Neural progenitor cell (in vitro differentiated cells): ENCODE results near the gene SH3GLB1. TPM values are rescaled to one million over a fixed set of nuclear protein-coding genes. Genes with fewer than 3 reads are reported as not detected.

Source experiments
- DNase-seq: peaks from one replicate; pipeline ENCODE4 v3.0.0-alpha.2; 2016; ENCODE audit warnings: low spot score
- H2AFZ ChIP-seq: fragments of 200-600 bp; sonication (generic); replicated peaks from 2 replicates; pipeline ENCODE4 v1.6.1; 2016; ENCODE audit warnings: antibody characterized with exemption
- H3F3A ChIP-seq: fragments of 200-600 bp; sonication (generic); 2 replicates; pipeline ENCODE4 v1.6.1; 2016; ENCODE audit warnings: antibody characterized with exemption, low read depth
- H3K27ac ChIP-seq: fragments of 200-600 bp; sonication (generic); 2 replicates; pipeline ENCODE4 v1.5.1; 2016; ENCODE audit warnings: mild to moderate bottlenecking
- H3K27me3 ChIP-seq: fragments of 200-600 bp; sonication (generic); 2 replicates; pipeline ENCODE4 v1.6.1; 2016; ENCODE audit warnings: mild to moderate bottlenecking, moderate library complexity
- H3K36me3 ChIP-seq: fragments of 200-600 bp; sonication (generic); 2 replicates; pipeline ENCODE4 v1.5.1; 2016
- H3K4me1 ChIP-seq: fragments of 200-600 bp; sonication (generic); 2 replicates; pipeline ENCODE4 v1.6.1; 2016; ENCODE audit warnings: mixed run types
- H3K4me2 ChIP-seq: fragments of 200-600 bp; sonication (generic); 2 replicates; pipeline ENCODE4 v1.6.1; 2016
- H3K4me3 ChIP-seq: fragments of 200-600 bp; sonication (generic); 2 replicates; pipeline ENCODE4 v1.5.1; 2016
- H3K79me2 ChIP-seq: fragments of 200-600 bp; sonication (generic); 2 replicates; pipeline ENCODE4 v1.6.1; 2016; ENCODE audit warnings: low read depth
- H3K9ac ChIP-seq: fragments of 200-600 bp; sonication (generic); 2 replicates; pipeline ENCODE4 v1.6.1; 2016
- H3K9me3 ChIP-seq: fragments of 200-600 bp; sonication (generic); 2 replicates; pipeline ENCODE4 v1.5.1; 2016; ENCODE audit warnings: low read depth
- H4K20me1 ChIP-seq: fragments of 200-600 bp; sonication (generic); 2 replicates; pipeline ENCODE4 v1.6.1; 2016; ENCODE audit warnings: low read depth
- H3K27ac Mint-ChIP-seq: 3 replicates; pipeline ENCODE4 v1.8.0; 2021; ENCODE audit warnings: mixed read lengths
- H3K27me3 Mint-ChIP-seq: 2 replicates; pipeline ENCODE4 v1.8.0; 2022; ENCODE audit warnings: low read depth, mild to moderate bottlenecking, inconsistent platforms, moderate library complexity, mixed read lengths; ENCODE audit not compliant: insufficient read depth
- H3K36me3 Mint-ChIP-seq: 3 replicates; pipeline ENCODE4 v1.8.0; 2021; ENCODE audit warnings: mixed read lengths
- H3K4me1 Mint-ChIP-seq: 3 replicates; pipeline ENCODE4 v1.8.0; 2021; ENCODE audit warnings: mixed read lengths
- H3K4me3 Mint-ChIP-seq: 3 replicates; pipeline ENCODE4 v1.8.0; 2021; ENCODE audit warnings: mild to moderate bottlenecking, moderate library complexity, mixed read lengths
- H3K9me3 Mint-ChIP-seq: 3 replicates; pipeline ENCODE4 v1.8.0; 2020; ENCODE audit warnings: mixed read lengths
- EZH2 ChIP-seq: fragments of 200-600 bp; sonication (generic); IDR thresholded peaks from 2 replicates; pipeline ENCODE4 v1.6.1; 2017; ENCODE audit warnings: antibody characterized with exemption, mild to moderate bottlenecking, moderate library complexity
- EZH2phosphoT487 ChIP-seq: fragments of 200-600 bp; sonication (generic); IDR thresholded peaks from 2 replicates; pipeline ENCODE4 v1.6.1; 2017; ENCODE audit warnings: antibody characterized with exemption
- total RNA-seq: library from RNA; depleted of rRNA; stranded (reverse); fragments of >200 nt; gene quantifications from 2 replicates; pipeline ENCODE4 v1.2.3, GENCODE V29; 2015; ENCODE audit warnings: low replicate concordance
- TF ChIP-seq, protein P1 (sequence below): fragments of 200-600 bp; sonication (generic); IDR thresholded peaks from 2 replicates; pipeline ENCODE4 v1.5.1; 2017; ENCODE audit warnings: antibody characterized with exemption, mild to moderate bottlenecking

The SH3GLB1 gene
- total RNA-seq, 1 donor from 2014 or later = 28.5 TPM

DNA sequence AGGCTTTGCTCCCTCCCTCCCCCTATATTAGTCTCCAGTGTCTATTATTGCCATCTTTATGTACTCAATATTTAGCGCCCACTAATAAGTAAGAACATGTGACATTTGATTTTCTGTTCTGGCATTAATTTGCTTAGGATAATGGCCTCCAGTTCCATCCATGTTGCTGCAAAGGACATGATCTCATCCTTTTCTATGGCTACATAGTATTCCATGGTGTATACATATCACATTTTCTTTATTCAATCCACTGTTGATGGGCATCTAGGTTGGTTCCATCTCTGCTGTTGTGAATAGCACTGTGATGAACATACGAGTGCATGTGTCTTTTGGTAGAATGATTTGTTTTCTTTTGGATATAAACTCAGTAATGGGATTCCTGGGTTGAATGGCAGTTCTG, 61.3 kb downstream of the SH3GLB1 start:
- no peaks in the 10 kb centered on the region for H3K36me3 ChIP-seq
- Mint-ChIP-seq H3K27ac (no peak overlapping the region), H3K9me3 (peaks cover 3% of the 10 kb centered on the region), H3K36me3 (no peaks in the 10 kb centered on the region), H3K4me3 (no peak overlapping the region), H3K4me1 (no peaks in the 10 kb centered on the region), H3K27me3 (peaks cover 6% of the 10 kb centered on the region)
- no peaks in the 10 kb centered on the region for H3K79me2 ChIP-seq
- no peaks in the 10 kb centered on the region for H3K27me3 ChIP-seq
- no peaks in the 10 kb centered on the region for H3K9me3 ChIP-seq
- no peak for TF ChIP-seq EZH2
- TF ChIP-seq EZH2phosphoT487 = no peak
- TF ChIP-seq, protein P1, sequence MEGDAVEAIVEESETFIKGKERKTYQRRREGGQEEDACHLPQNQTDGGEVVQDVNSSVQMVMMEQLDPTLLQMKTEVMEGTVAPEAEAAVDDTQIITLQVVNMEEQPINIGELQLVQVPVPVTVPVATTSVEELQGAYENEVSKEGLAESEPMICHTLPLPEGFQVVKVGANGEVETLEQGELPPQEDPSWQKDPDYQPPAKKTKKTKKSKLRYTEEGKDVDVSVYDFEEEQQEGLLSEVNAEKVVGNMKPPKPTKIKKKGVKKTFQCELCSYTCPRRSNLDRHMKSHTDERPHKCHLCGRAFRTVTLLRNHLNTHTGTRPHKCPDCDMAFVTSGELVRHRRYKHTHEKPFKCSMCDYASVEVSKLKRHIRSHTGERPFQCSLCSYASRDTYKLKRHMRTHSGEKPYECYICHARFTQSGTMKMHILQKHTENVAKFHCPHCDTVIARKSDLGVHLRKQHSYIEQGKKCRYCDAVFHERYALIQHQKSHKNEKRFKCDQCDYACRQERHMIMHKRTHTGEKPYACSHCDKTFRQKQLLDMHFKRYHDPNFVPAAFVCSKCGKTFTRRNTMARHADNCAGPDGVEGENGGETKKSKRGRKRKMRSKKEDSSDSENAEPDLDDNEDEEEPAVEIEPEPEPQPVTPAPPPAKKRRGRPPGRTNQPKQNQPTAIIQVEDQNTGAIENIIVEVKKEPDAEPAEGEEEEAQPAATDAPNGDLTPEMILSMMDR = no peak
- no peak overlapping the region for H3K4me3 ChIP-seq
- DNase-seq = no peak
- H2AFZ ChIP-seq = no peak overlapping the region
- H4K20me1 ChIP-seq = no peaks in the 10 kb centered on the region
- H3K4me2 ChIP-seq = no peak overlapping the region
- peaks cover 9% of the 10 kb centered on the region for H3K4me1 ChIP-seq
- no peak overlapping the region for H3K27ac ChIP-seq
- H3F3A ChIP-seq = no peaks in the 10 kb centered on the region
- H3K9ac ChIP-seq = no peak overlapping the region

DNA sequence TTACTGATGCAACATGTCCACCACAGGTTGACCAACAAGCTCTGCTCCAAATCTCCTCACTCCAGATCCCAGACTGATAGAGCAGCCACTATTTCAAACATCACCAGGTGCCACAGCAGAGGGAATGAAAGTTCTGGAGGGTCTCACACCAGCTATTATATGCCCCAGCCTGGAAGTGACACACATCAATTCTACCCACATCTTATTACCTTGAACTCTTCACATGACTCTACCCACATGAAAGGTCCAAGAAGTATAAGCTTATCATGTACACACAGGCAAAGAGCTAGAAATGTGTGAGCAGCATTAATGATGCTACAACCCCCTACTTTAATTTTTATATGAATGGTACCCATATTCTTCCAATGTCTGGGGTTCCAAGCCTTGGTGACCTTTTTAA, 64.2 kb downstream of the SH3GLB1 start:
- H2AFZ ChIP-seq = no peak overlapping the region
- no peaks in the 10 kb centered on the region for H4K20me1 ChIP-seq
- H3K79me2 ChIP-seq = no peaks in the 10 kb centered on the region
- TF ChIP-seq, protein P1 = no peak
- TF ChIP-seq EZH2 (no peak), EZH2phosphoT487 (no peak)
- Mint-ChIP-seq H3K27me3 (peaks cover 6% of the 10 kb centered on the region), H3K9me3 (peaks cover 3% of the 10 kb centered on the region), H3K4me3 (no peak overlapping the region), H3K36me3 (no peaks in the 10 kb centered on the region), H3K27ac (no peak overlapping the region), H3K4me1 (peaks cover 2% of the 10 kb centered on the region)
- no peak overlapping the region for H3K27ac ChIP-seq
- DNase-seq = no peak
- no peak overlapping the region for H3K4me3 ChIP-seq
- no peak overlapping the region for H3K4me2 ChIP-seq
- H3K36me3 ChIP-seq = no peaks in the 10 kb centered on the region
- no peak overlapping the region for H3K9ac ChIP-seq
- H3K27me3 ChIP-seq = no peaks in the 10 kb centered on the region
- no peaks in the 10 kb centered on the region for H3K9me3 ChIP-seq
- peaks cover 9% of the 10 kb centered on the region for H3K4me1 ChIP-seq
- no peaks in the 10 kb centered on the region for H3F3A ChIP-seq

DNA sequence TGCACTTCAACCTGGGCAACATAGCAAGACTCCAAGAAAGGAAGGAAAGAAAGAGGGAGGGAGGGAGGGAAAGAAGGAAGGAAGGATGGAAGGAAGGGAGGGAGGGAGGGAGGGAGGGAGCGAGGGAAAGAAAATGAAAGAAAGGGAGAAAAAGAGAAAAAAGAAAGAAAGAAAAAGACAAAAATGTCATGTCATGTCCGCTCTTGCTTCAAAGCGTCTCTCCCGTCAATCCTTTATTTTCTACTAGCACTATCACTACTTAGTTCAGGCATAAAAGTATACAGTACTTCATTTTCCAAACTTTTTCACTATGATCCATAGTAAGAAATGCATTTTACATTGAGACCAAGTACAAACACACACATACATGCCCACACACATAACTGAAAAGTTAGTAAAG, 64.7 kb downstream of the SH3GLB1 start:
- Mint-ChIP-seq H3K4me3 (no peak overlapping the region), H3K36me3 (no peaks in the 10 kb centered on the region), H3K27me3 (peaks cover 6% of the 10 kb centered on the region), H3K27ac (no peak overlapping the region), H3K4me1 (peaks cover 7% of the 10 kb centered on the region), H3K9me3 (peaks cover 3% of the 10 kb centered on the region)
- H3K9me3 ChIP-seq = no peaks in the 10 kb centered on the region
- no peak overlapping the region for H3K4me2 ChIP-seq
- no peaks in the 10 kb centered on the region for H4K20me1 ChIP-seq
- H3K27ac ChIP-seq = no peak overlapping the region
- H3K9ac ChIP-seq = no peak overlapping the region
- H3K36me3 ChIP-seq = no peaks in the 10 kb centered on the region
- TF ChIP-seq, protein P1 = no peak
- no peak overlapping the region for H2AFZ ChIP-seq
- H3F3A ChIP-seq = no peaks in the 10 kb centered on the region
- DNase-seq = no peak
- no peaks in the 10 kb centered on the region for H3K27me3 ChIP-seq
- no peak overlapping the region for H3K4me3 ChIP-seq
- H3K4me1 ChIP-seq = peaks cover 12% of the 10 kb centered on the region
- no peaks in the 10 kb centered on the region for H3K79me2 ChIP-seq
